Bone marrow (tissue), 2 donors: ENCODE data around the gene TPX2.

Source experiments
- DNase-seq, 2 donors: peaks; one replicate each; lab custom pipeline; 2025; lab: John Stamatoyannopoulos, UW

TPX2 gene

DNA sequence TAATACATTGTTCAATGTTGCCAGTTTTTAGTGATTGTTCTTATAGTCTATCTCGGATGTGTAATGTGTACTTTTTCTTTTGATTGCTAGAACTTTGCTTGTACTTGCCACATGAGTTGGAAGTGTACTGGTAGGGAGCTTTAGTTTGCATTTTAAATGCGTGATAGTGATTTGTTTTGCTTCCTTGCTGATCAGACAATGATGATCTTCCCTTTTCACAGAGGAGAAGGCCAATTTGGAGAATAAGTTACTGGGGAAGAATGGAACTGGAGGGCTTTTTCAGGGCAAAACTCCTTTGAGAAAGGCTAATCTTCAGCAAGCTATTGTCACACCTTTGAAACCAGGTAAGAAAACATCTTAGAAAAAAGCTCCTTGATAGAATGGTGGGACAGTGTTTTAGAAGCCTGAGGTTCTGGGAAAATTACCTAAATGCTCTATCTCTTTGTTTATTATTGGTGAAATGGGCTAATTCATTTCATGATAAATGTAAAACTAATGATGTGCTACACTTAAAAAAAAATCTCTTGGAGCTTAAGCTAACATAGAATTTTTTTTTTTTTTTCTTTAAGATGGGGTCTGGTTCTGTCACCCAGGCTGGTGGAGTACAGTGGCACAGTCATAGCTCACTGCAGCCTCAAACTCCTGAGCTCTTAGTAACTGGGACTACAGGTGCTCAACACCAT, 20.9 kb downstream of the TPX2 start:
- no peak for DNase-seq

DNA sequence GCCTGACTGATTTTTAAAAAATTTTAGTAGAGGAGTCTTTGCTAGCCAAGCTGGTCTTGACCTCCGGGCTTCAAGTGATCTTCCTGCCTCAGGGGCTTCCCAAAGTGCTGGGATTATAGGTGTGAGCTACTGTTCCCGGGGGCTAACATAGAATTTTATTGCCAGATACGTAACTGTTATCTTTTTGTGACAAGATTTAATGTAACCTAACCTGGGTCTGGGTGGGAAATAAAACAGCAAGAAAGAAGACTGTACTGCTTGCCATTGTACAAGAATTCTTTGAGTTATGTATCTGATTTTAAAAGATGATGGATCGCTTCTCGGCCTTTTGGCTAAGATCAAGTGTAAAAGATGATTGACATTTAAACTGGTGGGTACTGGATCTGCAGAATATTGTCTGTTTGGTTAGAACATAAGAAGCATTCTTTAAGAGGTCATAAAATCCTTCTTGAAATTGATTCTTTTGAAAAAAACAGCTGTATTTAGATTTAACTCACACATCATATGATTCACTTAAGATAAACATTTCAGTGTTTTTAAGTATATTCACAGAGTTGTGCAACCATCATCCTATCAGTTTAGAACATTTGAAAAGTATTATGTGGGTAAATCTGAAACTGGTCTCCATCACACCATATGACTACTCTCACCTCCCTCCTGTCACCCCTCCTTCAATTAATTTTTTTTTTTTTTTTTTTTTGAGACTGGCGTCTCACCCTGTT, 21.6 kb downstream of the TPX2 start:
- no peak for DNase-seq

DNA sequence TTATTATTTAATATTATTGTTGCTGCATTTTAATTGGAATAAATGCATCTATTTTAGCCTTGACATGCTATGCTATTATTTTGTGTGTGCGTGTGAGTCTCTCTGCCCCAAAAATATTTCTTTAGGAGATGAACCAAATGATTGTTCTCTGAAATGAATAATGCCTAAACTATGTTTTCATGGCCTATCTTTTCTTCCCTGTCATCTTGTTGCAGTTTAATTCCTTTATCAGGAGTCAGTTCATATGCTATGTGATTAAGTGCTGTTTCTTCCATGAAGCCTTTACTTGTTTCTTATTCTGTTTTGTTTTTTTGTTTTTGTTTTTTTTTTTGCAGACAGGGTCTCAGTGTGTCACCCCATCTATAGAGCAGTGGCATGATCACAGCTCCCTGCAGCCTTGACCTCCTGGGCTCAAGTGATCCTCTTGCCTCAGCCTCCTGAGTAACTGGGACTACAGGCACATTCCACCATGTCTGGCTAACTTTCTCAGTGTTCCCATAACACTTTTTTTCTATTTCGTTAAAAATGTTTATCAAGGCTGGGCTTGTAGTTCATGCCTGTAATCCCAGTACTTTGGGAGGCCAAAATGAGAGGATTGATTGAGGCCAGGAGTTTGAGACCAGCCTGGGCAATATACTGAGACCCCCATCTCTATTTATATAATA, 25.7 kb downstream of the TPX2 start:
- DNase-seq, result no peak

DNA sequence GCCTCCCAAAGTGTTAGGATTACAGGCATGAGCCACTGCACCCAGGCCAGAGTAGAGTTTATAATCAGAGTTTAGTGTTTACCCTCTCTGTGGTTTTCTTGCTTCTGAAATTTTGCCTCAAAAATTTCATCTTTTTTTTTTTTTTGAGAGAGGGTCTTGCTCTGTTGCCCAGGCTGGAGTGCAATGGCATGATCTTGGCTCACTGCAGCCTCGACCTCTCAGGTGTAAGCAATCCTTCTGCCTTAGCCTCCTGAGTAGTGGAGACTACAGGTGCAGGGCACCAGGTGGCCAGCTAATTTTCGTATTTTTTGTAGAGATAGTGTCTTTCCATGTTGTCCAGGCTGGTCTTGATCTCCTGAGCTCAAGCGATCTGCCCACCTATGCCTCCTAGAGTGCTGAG, 28.7 kb downstream of the TPX2 start:
- DNase-seq, result no peak

DNA sequence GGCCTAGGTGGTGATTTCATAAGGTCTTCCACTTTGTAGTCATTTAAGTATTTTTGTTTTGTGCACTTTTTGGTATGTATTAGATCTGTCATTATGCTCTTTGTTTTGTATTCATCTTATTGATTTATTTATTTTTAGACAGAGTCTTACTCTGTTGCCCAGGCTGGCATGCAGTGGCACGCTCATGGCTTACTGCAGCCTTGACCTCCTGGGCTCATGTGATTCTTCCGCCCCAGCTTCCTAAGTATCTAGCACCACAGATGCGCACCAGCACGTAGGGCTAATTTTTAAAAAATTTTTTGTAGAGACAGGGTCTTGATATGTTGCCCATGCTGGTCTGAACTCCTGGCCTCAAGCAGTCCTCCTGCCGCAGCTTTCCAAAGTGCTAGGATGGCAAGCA, 30.6 kb downstream of the TPX2 start:
- DNase-seq, result no peak

DNA sequence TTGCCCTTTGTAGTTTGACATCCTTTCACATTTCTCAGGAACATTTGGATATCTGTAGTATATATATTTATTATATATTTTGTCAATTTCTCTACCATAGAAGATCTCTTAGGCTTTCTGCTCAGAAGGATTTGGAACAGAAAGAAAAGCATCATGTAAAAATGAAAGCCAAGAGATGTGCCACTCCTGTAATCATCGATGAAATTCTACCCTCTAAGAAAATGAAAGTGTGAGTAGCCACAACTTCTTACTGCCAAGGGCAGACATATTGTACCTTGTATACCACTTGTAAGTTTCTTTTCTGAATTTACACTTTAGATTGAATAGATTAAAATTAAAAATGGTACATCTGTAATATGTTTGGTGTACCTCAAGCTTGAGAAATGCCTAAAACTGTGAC, 31.2 kb downstream of the TPX2 start:
- no peak for DNase-seq

DNA sequence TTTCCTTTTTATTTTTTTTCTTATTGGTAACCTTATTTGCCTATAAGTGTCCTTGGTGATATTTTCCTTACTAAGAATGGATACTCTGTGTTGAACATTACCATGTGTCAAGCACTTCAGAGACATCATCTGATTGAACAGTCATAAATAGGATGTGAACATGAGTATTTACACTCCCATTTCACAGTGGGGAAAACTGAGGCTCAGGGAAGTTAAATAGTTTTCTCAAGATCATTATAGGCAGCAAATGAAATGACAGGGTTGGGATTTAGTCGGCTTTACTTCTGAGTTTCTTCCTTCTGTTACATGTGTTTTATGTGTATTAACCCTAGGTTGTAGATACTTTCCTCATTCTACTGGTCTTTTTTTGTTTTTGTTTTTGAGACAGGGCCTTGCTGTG, 35.3 kb downstream of the TPX2 start:
- DNase-seq, result no peak

DNA sequence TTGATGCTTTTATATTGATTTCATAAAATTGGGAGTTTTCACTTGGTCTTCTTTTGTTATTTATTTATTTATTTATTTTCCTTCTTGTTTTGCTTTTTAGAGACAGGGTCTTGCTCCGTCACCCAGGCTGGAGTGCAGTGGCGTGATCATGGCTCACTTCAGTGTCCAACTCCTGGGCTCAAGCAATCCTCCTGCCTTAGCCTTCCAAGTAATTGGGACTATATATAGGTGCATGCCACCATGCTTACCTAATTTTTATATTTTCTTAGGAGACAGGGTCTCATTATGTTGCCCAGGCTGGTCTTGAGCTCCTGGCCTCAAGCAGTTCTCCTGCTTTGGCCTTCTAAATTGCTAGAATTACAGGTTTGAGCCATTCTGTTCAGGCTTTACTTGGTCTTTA, 41.7 kb downstream of the TPX2 start:
- DNase-seq, result no peak

DNA sequence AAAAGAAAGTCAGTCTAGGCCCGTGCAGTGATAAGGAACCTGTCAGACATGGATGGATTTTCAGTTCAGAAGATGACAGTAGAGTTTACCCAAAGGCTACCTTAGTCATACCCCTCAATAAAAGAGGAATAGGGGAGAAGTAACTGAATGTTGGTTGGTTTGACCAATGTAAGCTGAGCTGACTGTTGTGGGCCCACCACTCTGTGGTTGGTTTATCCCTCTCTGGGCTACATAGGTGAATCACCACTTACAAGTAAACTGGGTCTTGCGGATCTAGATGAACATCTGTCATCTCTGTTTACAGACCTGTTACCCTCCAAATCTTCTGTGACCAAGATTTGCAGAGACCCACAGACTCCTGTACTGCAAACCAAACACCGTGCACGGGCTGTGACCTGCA, 42.9 kb downstream of the TPX2 start:
- DNase-seq, result no peak

DNA sequence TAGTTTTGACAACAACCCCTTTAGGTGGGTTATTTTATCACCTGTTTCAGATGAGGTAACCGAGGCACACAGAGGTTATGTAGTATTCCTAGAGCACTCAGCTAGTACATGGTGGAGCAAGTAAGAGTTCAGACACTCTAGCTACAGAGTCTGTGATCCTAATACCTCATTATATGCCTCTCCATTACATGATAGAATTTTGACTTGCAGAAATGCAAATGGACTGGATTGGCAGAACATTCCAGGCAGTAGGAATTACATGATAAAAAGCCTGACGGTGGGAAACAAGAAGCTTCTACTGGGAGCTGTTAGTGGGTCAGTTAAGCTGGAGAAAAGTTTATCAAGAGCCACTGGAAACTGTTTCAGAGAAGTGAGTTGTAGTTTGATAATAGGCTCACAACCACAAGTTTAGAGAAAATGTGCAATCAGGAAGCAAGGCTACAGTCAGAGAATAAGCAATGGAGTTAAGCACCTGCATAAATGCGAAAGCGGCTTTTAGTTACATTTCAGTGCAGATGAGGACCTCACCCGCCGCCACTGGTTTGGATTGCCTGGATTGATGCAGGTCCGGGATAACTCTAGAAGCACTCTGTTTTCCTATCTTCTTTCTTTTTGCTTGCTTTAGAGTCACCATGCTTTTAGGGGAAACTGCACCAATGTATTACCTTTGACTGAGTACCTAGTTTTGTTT, 45.4 kb downstream of the TPX2 start:
- DNase-seq, result no peak

DNA sequence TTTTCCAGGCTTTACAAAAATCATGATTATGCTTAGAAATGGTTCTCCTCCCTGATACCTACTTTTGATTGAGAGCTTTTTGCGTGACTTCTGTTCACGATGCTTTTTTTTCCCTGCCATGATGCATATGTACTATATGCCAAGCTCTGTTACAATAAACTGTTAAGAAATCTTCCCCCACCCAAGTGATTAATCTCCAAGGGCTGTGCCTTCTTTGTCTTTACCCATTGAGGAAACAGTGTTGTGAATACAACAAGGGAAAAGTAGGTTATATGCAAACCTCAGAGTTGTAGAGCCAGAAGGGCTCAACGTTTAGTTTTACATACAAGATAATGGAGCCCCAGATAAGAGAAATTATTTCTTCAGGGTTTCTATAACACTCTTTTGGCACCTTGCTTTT, 46.0 kb downstream of the TPX2 start:
- no peak for DNase-seq

DNA sequence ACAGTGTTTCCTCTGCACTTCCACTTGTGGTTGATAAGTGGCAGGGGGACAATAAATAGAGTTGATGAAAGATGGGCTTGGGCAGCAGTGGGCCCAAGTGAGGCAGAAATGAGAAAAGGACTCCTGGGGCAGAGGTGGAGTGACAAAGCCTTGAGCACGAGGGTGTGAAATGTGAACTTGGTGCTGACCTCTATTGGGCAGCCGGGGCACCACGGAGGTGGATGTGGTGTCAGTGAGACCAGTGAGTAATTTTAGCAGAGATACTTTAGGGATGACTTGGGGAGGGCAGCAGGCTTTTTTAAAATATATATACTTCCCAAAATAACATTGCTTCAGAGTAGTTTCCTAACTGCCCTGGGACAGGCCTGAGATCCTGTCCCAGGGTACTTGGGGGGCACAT, 49.5 kb downstream of the TPX2 start:
- DNase-seq, result no peak

DNA sequence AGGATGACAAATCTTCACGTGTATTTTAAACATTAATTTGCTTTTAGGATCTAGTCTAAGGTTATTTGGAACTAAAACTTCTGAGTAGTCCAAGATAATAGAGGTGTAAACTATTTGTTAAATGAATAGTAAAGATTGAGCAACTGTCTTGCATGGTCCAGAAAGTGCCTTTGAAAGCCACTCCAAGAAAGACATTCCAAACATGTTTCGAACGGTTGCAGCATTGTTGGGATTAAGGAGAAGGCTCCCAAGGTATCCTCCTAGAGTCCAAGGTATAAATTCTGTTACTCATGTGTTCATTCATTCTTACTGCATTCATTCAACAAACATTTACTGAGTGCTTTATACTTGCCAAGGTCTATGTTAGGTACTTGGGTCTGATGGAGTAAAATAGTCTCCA, 51.3 kb downstream of the TPX2 start:
- no peak for DNase-seq

DNA sequence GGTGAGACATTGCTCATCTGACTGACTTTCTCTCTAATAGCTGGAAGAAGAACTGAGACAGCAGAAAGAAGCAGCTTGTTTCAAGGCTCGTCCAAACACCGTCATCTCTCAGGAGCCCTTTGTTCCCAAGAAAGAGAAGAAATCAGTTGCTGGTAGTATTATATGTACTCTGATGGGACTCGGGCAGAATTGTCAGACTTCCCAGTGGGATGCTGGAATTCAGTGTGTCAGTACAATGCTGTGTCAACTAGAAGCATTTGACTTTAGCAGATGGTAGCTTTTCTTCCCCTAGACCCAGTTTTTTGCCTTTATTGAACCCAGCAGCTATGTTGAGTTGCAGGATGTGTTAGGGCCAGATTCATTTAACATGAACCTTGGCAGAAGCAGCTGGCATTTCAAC, 58.3 kb downstream of the TPX2 start:
- DNase-seq, result no peak

DNA sequence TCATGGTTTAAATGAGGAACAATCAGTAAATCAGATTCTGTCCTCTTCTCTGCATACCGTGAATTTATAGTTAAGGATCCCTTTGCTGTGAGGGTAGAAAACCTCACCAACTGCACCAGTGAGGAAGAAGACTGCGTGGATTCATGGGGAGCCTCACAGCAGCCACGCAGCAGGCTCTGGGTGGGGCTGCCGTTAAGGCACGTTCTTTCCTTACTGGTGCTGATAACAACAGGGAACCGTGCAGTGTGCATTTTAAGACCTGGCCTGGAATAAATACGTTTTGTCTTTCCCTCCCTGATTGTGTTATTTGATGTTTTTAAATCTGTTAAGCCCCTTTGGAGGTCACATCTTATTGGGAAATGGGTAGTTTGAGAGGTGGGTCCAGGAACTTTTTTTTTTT, 62.4 kb downstream of the TPX2 start:
- DNase-seq, result no peak

DNA sequence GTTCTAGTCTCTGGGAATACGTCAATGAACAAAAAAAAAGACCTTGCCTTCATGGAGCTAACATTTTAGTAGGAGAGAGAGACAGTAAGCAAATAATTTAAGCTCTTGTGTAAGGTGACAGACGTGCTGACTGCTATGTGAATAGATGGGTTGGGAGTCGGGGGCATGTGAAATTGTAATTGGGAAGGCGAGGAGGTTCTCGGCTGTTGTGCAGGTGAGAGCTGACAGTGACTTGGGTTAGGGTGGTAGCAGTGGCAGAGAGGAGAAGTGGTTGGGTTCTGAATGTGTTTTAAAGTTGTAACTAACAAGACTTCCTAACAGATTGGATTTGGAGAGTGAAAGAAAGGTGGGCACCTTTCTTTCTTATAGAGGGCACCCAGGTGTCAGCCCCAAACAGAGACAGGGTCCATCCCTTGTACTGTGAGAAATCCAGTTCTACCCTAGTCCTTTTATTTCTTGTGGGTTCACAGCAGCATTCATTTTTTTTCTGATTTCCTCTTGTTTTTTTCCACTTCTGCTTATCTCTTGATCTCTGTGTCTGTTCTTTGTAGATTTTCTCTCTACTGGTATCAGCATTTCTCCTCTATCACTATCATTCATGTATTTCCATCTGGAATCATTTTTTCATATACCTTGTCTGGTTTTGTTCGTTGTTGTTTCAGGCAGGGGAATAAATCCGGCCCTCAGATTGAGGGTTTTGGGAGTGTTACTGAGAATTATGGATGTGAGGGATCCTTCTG, 64.6 kb downstream of the TPX2 start:
- peak in 1 of 2 donors; percentile 18 for DNase-seq

DNA sequence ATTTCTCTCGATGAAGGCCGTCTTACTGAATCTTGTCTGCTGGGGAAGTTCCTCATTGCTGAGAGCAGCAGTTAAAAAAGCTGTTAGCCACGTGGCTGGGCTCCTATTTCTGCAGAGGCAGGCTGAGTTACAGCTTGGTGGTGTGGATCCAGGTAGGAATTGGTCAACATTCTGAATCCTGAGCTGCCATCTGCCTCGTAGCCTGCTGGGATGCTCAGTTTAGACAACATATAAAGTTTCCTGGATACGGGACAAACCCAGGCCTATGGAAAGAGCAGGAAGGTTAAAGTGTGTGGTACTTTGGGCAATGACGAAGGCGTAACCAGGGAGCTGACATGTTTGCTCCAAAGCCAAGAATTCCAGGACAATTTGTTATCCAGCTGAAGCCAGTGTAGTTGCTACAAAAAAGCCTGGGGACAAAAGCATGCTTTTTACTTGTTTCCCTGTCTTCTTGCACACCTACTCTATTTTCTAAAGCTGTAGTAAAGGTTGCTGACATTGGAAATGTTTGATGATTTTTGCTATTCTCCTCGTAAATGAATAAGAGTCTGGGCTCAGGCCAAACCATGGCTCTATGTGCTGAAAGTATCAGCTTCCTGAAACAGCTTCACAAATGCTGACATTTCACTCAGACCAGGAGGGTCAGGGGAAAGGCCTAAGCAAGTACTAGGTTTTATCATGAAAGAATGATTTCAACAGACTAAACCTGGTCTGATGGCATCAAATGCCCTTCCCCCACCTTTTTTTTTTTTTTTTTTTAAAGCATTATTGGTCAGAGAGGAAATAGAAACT, 67.7 kb downstream of the TPX2 start:
- no peak for DNase-seq

DNA sequence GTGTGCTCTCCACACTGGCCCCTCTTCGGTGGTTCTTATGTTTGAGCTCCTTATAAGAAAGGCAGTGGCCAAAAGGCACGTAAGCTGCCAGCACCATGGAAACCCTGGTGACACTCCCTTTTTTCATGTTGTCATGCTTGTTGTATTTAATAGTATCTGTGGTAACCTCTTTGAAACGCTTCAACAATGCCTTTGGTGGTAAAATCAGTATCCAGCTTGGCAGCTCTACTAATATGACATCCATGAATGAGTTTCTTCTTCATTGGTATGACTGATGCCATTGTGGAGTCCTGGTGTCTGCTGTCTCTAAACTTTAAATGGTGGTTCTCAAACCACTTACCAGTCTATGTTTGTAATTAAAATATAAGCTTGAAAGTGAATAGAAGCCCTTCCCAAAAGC, 69.4 kb downstream of the TPX2 start:
- DNase-seq, result no peak

DNA sequence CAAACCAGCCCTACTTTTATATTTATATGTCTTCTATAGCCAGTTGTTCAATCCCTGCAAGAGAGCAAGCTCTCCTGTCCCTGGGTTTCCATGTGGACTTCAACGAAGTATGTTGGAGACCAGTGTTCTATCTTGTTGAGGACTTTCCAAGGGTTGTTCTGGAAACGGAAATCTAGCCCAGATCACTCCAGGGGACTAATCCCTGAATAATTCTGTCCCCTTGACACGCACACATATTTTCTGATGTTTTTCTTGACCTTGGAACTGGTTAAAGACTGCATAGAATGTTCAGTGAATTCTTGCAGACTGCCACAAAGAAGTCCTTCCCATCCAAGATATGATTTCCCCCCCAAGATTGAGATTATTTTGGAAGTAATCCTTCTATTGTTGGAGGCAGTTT, 70.6 kb downstream of the TPX2 start:
- no peak for DNase-seq

DNA sequence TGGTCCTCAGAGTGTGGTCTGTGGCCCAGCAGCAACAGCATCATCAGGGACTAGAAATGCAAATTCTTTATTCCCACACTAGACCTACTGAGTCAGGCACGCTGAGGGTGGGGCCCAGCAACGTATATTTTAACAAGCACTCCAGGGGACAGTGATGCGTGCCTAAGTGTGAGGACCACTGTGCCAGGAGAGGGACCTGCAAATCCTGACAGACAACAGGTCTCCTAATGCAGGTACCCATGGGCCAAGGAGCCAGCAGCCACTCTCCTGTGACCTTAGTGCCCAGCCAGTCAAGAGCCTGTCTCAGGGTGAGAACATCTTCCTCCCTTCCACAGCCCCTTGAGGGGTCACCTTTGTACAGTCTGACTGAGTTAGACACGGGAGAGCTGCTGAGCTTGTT, 72.1 kb downstream of the TPX2 start:
- no peak for DNase-seq
